Astrocyte (in vitro differentiated cells and primary cell): Measurements from ENCODE around the gene OTOF.

Experiments used
- CTCF ChIP-seq: IDR thresholded peaks from 2 replicates; pipeline ENCODE4 v1.5.1; 2011; ENCODE audit warnings: low read depth, mild to moderate bottlenecking, inconsistent platforms, low read length, moderate library complexity; ENCODE audit not compliant: insufficient read depth
- EZH2 ChIP-seq: IDR thresholded peaks from 2 replicates; pipeline ENCODE4 v1.6.1; 2012; ENCODE audit warnings: mild to moderate bottlenecking, low read length, inconsistent platforms; ENCODE audit not compliant: insufficient read depth

DNA sequence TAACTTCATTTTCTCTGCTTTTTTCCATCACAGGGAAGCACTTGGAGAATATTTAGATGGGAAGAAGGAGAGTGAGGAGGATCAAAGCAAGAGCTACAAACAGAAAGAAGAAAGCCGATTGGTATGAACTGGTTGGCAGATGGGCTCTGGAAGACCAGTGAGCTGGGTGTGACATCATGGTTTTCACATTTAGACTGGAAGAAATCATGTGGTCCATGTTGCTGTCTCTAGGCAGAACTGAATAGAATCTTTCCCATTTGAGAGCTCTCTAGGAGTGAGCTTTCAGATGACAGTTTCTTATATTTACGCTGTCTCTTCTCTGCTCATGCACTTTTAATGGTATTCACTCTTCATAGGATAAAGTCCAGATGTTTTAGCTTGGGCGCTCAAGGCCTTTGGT lies 63.6 kb downstream of the OTOF start:
- no peak for TF ChIP-seq CTCF
- no peak for TF ChIP-seq EZH2
